HG03460 (cell line): Measurements from ENCODE around the gene FECH.
"Not testable (repeated sequence)": the region's sequence is repeated elsewhere in the genome, so short reads cannot be mapped to it uniquely, and the experiment has no call there.

Experiments
- ATAC-seq: cut with Tn5 transposase; IDR thresholded peaks from one replicate; pipeline ENCODE4 v1.9.1; 2021; ENCODE audit not compliant: unreplicated experiment

FECH gene

GRCh38 chr18:57533006-57533867 lies 53.3 kb downstream of the FECH start:
- no peak for ATAC-seq

DNA sequence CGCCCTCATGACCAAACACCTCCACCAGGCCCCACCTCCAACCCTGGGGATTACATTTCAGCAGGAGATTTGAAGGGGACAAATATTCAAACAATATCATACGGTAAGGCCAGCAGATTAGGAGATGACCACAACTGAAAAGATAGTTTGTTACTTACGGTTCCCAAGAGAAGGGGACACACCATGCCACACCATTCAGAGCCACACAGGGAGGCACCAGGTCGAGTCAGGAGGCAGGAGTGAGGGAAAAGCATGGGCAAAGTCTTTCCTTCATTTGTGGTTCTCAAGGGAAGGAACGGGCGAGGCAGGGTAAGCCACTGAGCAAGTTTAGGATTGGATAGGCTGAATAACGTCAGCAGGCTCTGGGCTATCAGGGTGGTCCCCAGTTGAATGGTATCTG lies 57.4 kb downstream of the FECH start:
- ATAC-seq = no peak

DNA sequence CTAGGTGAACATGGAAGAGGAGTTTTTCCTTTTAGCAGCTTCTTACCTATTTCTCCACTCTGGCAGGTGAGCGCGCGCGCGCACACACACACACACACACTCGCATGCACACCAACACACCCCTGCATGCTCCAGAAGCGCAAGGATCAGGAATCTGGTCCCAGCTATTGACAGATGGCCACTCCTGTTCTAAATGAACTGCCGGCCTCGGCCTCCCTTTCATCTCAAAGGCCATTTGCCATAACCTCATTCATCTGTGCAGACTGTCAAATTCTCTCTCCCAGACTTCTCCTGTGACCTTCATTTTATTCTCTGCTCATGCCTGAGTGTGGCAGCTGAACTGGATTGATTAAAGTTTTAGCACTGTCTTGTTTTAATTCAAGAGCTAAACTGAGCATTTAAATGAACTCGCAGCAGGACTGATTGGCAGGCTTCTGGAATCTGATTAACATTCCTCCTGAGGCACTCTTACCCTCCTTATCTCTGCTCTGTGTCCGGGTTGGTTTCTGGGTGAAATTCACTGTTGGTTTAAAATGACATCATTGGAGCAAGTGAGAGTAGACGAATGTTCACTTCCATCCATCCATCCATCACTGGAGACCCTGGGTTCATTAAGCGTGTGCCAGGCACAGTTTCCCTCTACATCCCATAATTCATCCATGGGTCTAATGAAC lies 58.8 kb downstream of the FECH start:
- no peak for ATAC-seq

DNA sequence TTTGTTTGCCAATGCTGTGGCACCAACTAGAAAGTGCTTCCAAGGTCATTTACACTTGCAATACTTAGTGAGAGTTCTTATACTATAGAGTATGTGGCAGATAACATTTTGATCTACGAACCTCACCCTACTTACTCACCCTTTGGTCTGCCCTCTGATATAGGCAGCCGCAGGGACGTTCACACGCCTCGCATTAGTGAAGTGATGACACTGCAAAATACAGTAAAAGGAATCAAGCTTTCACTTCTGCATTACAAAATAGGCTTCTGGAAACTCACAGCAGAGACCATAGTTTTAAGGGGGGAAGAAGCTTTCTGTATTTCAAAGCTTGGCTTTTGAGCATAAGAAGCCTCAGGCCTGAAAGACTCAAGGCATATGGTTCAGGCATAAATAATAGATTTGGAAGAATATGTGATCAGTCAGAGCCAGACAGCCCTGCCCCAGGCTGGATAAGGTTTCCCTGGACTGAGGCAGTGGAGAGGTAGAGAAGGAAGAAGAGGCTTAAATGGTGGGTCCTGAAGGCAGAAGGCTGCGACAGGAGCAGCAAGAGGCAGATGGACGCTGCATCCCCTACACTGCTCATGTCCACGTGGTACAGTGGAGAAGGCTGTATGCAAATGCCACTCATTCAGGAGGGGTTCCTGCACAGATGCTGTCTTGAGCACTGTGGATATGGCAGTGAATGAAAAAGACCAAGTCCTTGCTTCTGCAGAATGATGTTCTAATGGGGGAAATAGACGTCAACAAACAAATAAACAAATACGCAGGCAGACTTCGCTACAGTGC lies 63.1 kb downstream of the FECH start:
- no peak for ATAC-seq

DNA sequence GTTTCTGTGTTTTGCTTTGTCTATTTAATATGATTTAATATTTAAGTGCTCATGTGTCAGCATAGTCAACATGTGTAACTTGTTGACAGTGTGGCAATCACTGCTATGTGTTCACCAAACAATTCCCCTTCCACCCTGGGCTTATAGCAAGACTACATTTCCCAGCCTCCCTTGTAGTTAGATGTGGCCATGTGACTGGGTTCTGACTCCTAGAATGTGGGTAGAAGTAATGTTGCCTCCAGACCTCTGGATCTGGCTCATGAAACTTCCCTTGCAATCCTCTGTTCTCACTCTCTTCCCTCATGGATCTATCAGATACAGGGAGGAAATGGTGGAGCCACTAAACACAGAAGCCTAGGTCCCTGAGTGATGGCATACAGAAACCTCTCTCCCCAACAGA lies 64.2 kb downstream of the FECH start:
- ATAC-seq = not testable (repeated sequence)

GRCh38 chr18:57519668-57520424 lies 66.7 kb downstream of the FECH start:
- no peak for ATAC-seq

GRCh38 chr18:57518533-57518932 lies 68.0 kb downstream of the FECH start:
- ATAC-seq = no peak

DNA sequence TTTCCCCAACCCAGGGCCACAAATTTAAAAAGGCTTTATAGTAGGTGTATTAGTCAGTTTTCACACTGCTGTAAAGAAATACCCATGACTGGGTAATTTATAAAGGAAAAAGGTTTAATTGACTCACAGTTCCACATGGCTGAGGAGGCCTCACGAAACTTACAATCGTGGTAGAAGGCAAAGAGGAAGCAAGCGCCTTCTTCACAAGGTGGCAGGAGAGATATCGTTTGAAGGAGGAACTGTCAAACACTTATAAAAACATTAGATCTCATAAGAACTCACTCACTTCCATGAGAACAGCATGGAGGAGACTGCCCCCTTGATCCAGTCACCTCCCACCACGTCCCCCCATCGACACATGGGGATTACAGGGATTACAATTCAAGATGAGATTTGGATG lies 70.4 kb downstream of the FECH start:
- no peak for ATAC-seq

DNA sequence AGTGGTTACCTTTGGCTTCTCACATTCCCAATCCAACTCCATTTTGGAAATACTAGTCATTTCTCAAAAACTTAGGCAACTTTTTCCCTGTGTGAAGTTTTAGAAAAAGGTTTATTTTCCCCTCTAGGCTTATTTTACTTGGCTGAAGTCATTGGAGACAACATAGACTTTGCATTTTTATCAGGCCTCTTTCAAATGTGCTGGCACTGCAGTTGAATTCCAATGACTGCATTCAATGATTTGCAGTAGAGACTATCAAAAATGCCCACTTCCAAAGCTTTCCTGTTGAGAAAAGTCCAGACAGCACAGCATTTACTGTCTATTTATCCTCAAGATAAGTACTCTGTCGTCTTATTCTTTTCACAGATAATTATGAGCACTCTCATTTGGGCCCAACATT lies 81.3 kb downstream of the FECH start:
- no peak for ATAC-seq

DNA sequence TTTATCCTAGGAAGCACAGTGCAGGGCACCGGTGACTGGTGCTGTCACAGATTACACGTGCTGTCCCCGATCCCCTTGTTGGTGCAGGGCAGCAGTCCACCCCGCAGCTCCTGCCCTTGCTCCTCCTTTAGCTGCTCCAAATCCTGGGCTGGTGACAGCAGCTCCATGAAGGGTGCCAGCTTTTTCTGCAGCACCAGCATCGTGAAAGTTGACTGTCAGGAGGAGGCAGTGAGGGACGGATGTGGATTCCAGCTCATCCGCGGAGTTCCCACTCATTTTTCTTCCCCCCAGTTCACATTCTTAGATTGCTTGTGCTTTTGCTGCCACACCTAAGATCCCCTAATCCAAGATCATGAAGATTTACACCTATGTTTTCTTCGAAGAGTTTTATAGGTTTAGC lies 83.9 kb downstream of the FECH start:
- no peak for ATAC-seq

DNA sequence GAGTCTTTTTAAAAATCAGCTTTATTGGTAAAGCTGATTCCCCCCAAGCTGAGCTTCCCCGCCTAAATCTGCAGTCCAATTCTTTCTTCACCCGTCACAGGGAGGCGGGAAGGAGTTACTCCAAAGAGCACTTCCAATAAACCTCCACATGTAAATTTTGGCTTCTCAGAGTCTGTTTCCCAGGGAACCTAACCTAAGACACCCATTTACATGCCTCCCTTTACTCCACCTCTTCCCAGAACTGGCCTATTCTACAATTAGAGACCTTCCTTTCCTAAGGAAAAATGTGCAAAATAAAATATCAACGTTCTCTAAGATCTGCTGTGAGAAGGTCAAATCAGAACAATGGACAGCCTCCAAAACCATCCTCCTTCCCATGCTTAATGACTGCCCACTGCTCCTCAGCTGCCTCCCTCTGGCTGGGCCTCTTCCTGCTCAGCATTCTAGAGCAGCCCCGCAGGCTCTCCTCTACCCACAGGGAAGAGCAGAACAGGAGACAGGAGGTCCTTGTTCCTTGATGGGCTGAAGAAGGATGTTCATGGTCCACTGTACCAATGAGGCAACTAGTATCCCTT lies 87.7 kb downstream of the FECH start:
- ATAC-seq = no peak
